ENCODE results near the gene SLC66A2.

Gene SLC66A2

DNA sequence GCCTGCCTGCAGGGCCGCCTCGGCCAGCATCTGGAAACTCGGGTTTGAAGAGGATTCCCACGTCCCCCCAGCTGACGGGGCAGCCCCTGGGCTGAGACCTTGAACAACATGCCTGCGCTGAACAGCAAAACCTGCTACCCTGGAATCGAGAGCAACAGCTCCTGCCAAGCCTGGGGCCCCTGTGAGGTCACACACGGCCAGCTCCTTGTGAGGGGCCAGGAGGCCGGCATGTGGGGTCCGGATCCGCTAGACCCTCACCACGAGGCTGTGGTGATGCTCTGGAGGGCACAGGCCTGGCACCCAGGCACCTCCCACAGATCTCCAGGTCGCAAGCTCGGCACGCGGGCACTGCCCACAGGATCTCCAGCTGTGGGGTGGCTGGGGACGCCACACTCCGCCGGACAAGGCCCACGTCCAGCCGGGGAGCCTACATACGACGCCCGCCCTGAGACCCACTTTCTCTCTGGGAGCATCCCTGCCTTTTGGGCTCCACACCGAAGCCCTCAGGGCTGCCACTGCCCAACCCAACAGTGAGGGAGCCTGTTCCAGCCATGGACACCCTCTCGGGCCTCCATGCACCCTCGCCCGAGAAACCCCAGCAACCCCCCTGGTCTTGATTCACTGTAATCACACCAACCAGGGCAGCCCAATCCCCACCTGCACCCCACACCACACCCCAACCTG lies 34.1 kb downstream of the SLC66A2 start:
- DNase-seq, result no peak

DNA sequence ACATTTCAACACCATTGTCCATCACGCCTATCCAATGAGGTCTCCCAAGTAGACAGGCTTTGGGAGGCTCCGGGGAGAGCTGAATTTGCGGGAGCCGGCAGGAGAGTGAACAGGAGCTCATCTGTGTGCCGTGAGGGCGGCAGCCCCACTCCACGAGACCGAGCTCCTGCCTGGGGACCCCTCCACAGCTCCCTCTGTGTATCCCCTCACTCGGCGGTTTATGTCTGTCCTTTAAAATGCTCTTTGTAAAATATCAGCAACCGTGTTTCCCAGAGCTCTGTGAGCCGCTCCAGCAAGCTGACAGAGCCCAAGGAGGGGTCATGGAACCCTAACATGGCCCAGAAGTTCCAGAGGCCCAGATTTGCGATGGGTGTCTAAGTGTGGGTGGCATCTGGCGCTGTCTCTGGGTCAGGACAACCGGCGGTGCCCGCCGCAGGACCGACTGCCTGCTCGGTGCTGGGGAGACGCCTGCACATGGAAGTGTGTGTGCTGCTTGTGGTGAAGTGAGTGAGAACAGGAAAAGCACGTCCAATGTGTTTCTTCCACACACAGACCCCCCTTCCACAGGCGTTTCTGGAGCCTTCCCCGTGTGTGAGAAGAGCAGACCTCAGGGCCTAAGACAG lies 34.8 kb downstream of the SLC66A2 start:
- no peak for DNase-seq

DNA sequence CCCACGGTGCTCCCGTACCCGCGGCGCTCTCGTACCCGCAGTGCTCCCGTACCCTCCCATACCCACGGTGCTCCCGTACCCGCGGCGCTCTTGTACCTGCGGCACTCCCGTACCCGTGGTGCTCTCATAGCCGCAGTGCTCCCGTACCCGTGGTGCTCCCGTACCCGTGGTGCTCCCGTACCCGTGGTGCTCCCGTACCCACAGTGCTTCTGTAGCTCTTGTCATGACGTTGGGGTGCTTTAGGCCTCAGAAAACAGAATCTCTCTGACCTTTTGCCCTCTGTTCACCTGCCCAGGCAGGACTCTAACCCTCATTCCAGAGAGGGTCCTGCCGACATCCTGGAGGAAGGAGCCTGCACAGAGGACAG lies 35.3 kb downstream of the SLC66A2 start:
- DNase-seq, result no peak

DNA sequence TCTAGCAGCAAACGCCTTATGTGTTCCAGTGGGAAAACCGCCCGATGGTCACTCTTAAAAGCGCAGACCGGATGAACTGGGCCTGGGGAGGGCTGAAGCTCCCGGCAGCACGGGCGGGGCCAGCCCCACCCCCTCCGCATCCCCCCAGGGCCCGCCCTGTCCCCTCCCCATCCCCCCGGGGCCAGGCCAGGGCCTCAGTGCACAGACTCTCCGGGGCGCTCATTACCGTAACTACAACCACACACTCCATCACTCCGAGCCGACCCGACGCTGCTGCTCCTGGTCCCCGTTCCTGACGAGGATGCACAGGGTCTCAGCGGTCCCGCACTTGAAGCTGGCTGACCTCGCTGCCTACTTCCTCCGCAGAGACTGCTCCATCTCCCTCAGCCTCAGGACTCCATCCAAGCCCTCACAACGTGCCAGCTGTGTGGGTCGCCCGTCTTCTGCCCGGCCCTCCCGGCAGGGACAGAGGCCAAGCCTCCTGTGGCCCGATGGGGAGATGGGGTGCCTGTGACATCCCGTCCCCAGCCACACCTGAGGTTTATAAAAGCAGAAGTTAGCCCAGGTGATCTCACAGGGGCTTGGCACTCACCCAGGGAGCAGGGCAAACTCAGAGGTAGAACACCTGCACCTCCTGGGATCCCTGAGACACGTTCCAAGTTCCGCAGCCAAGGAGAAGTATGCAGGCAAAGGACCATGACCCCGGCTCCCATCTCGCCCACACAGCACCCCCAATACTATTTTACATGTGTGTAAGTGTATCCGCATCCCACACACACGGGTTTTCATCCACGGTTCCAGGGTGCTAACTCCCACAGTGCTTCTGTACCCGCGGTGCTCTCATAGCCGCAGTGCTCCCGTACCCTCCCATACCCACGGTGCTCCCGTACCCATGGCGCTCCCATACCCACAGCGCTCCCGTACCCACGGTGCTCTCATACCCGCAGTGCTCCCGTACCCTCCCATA lies 36.0 kb downstream of the SLC66A2 start:
- DNase-seq, result no peak

DNA sequence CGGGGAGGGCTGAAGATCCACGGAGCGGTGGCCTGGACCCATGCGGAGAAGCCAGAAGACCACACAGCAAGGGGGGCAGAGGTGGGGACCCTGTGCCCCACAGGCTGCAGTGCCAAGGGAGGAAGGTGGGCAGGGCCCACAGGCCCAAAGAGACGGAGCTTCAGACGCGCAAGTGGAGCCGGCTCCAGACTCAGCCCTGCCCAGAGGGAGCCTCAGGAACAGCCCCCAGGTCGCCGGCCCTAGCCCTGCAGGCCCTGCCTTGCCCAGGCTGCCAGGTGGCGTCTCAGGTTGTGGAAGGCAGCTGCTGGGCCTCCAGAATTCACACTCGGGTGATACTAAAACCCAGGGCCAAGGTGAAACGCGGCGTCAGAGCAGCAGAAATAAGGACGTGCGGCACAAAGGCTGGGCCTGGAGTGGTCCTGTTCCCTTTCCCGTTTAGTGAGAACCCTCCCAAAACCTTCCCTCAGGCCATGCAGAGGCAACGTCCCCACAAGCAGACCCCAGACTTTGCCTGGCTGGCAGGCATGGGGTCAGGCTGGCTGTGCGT lies 36.8 kb downstream of the SLC66A2 start:
- DNase-seq, result no peak

DNA sequence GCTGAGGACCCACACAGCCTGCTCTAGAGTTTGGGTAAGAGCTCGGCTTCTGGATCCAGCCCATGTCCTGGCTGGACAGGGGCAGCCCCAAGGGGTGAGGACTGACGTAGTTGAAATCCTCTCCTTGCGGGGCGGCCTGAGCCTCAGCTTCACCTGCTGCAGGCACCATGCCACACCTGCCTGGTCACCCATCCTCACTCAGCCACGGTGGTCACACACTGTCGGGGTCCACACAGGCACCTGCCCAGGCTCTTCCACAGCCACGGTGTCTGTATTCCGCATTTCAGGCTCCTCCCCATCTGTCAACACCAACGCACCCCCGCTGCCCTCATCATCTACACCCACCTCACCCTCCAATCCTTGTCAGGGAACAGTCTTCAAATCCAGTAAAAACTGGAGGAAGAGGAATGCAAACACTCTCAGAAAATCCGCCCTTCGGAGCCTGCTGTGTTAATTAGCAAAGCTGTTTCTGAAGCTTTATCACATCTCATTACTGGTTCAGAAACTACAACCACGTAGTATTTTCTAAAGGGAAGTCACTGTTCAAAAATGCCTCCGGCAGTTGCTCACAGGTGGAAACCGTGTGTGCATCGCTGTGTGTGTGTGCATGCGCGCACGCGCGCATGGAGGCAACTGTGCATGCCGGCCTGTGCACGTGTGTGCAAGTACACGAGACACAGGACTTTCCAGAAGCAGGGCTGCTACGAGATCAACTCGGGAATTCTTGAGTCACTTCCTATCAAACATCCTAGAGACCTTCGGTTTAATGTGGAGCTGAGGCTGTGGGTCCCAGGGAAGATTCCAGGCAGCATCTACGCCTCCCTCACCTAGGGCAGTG lies 38.2 kb downstream of the SLC66A2 start:
- no peak for DNase-seq

DNA sequence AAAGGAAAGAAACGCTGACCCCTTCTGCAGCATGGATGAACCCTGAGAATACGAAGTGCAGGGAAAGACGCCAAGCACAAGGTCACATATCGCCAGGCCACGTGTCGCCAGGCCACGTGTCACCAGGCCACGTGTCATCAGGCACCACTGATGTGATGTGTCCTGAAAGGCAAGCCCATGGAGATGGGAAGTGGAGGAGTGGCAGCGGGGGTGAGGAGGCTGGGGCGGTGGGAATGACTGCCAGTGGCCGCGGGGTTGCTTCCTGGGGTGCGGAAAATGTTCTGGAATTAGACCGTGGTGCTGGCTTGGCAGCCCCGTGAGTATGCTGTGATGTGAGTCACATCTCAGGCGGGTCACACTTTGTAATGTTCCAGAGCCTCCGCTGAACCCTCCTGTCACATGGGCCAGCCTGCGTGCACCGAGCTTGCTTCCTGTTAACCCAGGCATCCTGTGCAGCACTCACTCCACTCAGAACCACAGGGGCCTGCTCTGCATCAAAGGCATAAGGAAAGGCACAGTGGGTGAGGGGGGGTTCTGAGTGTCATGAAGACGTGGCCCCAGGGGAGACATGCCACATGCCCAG lies 39.0 kb downstream of the SLC66A2 start:
- DNase-seq, result no peak

DNA sequence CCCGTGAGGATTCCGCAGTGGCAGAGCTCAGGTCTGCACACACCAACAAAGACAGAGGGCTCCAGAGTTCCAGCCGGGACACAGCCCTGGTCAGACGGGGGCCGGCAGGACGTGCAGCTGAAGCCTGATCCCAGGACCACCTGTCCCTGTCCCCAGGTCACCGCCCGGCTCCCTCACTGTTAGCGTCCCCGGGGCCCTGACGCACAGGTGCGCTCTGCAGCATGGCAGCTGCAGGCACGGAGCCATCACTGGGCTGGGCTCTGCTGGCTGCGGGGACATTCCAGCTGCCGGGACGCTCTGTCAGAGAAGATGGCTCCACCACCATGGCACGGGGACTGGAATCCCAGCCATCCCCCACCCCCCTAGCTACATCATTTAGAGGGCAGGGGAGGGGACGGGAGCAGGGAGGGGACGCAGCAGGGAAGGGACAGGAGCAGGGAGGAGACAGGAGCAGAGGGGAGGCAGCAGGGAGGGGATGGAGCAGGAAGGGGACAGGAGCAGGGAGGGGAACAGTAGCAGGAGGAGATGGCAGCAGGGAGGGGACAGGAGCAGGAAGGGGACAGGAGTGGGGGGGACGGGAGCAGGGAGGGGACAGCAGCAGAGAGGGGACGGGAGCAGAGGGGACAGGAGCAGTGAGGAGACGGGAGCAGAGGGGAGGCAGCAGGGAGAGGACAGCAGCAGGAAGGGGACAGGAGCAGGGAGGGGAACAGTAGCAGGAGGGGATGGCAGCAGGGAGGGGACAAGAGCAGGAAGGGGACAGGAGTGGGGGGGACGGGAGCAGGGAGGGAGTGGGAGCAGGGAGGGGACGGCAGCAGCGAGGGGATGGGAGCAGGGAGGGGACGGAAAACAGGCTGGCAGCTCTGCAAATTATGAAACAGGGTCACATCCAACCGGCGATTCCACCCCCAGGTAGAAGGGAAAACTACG lies 39.8 kb downstream of the SLC66A2 start:
- DNase-seq, result peak; percentile 58

DNA sequence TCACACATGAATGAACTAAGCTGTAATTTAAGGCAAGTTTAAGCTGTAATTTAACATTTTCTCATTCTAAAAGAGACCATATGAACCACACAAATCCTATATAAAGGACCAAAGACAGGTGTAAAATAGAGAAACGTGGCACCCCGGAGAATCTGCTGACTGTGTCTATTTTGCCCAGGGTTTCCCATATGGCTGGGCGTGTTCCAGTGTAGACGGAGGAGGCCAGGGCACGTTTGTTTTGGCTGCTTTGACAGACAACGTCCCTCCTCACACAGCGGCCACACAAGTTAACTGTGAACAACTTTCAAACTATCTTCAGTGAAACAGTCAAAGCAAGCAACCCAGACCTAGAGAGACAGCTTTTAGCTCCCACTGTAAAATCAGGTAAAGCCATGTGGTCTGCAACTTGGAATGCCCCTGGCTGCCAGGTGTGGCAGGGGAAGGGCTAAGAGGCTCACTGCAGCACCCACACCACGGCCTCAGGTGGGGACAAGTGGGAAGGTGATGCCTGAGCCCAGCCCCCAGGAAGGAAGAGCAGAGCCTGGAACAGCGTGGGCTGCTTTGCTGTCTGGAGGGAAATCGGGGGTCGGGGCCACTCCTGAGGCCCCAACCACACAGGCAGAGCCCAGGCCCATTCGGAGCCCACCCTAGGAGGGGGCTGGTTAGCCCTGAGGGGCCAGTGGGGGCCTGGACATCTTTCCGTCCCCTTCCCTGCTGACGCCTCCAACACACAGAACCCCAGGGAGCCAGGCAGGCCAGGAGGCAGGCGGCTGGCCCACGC lies 40.7 kb downstream of the SLC66A2 start:
- DNase-seq, result no peak

DNA sequence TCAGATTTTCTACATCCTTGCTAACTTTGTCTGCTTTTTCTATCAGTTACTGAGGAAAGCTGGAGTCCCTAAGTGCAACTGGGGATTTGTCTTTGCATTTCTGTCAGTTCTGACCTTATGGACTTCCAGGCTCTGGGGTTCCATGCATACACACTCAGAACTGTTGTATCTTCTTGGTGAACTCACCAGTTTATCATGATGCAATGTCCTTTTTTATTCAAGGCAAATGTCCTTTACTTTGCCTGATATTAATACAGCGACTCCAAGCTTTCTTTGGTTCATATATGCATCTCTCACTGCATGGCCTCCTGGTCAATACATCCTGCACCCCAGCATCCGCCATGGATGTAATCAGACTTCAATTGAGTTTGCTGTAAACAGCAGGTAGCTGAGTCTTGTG lies 44.7 kb downstream of the SLC66A2 start:
- DNase-seq, result no peak

DNA sequence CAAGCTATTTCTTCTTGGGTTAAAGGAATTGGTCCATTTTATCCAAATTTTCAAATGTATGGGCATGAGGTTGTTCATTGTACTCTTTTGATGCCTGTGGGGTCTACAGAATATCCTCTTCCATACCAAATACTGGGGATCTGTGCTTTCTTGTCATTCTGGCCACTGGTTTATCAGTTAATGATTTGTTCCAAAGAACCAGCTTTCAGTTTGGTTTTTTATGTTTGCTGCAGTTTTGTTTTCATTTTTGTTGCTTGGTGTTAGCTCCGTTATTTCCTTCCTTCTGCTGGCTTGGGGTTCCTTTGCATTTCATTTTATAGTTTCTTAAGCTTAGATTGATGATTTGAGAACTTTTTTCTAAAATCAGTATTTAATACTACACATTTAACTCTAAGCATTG lies 45.5 kb downstream of the SLC66A2 start:
- no peak for DNase-seq

DNA sequence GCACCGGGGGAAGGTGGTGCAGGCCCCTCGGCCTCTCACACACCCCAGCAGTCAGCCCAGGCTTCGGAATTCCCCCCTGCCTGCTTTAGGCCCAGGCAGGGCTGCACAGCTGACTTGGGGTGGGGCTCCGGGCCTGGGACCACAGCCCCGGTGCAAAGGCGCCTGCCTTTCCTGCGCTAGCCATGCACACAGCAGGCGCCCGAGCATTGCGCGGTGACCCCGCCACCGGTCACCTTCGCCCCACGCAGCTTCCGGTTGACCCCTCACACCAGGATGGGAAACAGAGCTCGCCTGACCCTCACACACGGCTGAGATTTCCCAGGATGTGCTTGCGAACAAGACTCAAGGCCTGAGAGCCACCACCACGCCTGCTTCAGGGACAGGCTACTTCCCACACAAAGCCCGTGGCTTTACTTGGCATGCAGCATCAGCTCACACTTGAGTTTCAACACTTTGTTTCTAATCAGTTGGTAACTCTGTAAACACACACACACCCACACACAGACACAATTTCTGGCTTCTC lies 46.0 kb downstream of the SLC66A2 start:
- DNase-seq, result no peak

DNA sequence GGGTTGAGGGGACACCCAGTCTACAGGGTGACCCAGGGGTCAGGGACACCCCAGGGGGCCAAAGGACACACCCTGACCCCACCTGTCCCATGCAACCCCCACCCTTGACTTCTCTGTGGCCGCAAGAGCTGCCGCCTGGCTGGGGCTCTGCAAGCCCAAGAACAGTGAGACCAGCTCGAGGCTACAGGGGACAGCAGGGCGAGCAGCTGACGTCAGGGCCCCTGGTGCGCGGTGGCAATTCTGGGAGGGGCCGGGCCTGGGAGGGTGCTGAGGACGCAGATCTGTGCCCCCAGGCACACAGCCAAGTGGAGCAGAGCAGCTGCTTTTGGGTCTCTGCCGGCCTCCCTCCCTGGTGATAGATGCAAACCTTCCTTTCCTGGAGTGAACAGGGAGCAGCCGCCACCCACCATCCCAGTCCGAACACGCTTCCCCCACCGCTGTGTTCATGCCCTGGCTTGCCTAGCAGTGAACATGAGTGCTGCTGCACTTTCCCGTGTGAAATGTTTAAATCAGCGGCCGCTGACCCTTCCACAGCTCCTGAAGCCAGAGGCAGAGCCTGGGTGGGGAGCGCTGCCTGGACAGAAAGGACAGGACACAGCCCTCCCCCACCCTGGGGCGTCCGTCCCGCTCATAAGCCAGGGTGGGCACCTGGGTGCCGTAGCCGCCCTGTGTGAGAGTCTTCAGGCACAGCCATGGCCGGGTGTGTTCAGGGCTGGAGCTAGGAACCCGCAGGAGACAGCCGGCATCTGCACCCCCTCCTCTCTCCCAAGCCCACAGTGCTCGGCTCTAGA lies 46.9 kb downstream of the SLC66A2 start:
- no peak for DNase-seq

DNA sequence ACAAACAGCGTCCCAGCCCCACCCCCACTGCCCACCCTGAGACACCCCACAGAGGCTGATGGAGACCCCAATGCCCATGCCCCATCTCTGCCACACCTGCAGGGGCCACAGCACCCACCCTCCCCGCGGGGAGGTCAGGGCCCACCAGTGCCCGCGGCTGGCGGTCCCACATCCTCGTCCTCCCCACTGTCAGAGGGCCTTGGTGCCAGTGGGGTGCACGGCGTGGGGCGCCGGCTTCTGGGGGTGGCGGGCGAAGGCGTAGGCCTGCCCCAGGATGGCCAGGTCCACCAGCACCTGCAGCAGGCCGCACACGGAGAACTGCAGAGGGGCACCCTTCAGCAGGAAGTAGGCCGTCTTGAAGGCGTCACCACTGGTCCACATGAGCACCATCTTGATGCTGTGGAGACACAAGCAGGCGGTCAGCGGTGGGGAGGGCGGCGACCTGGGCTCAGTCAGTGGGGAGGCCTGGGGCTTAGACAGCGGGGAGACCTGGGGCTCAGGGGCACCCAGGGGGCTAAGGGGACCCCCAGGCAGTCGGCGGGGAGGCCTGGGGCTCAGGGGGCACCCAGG lies 47.6 kb downstream of the SLC66A2 start:
- no peak for DNase-seq

DNA sequence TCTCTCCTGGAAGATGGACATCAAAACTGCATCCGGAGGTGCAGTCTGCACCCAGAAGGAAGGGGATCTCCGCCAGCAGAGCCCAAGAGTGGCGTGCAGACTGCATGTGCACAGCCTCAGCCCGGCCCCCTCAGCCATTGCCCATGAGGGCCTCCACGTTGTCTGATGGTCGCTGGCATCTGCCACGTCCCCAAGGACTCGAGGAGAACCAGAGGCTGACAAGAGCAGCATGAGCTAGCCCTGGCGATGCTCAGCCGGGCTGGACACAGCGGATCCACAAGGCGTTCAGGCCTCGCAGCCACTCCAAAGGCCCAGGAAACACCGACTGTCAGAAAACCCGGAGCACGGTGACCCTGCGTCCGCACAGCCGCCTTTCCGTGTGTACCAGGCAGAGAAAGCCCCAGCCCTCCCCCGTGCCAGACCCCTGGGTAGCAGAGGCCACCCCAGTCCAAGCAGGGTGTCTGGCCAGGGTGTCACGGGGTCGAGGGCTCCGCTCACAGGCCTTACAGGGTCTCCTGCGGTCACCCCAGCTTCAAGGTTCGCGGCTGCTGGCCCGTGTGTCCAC lies 48.3 kb downstream of the SLC66A2 start:
- no peak for DNase-seq

DNA sequence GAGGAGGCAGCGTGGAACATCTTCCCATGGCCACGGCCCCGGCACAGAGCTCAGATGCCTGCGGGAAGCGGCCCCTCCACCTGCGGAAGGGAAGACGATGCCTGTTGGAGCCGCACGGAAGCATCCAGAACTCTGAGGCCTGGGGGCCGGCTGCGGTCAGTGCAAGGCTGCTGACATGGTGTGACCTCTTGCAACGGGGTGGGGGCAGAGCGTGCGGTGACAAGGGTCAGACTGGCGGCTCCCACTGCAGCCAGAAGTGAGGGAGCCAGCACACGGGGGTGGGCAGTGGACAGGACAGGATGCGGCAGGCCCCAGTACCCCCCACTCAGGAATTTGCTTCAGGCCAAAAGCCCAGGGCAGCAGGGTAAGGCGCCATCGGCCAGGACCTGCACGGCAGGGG lies 48.8 kb downstream of the SLC66A2 start:
- DNase-seq, result no peak

DNA sequence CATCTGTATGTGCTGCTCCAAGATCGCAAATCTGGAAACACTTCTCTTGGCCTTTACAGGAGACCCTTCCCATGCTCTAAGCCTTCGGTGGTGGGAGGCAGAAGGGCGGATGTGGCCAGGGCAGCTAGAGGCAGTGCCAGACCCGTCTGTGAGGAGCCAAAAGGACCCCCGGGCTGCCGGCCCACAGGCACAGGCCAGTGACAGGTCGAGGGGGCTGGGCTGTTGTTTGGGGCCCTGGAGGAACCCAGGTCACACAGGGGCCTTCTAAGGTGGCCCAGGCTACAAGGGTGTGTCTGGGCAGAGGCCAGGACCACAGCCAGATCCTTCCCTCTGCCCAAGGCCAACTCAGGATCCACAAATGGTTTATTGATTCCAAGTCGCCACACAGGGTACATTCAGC lies 49.4 kb downstream of the SLC66A2 start:
- no peak for DNase-seq

DNA sequence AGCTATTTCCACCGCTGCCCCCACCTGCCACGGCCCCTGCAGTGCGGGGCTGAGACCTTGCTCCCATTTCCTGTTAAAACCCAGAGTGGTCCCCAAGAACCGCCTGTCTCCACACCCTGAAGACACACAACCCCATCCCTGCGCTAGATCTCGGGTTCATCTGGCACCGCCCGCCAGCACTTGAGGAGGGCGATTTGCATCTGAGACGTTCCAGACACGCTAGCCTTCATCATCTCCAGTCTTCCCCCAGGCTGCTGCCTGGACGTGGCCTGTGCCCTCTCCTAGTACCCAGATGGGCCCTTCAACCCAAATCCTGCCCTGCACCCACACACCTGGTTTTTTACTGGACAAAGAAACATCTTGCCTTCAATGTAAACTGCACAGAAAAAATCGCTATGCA lies 49.8 kb downstream of the SLC66A2 start:
- no peak for DNase-seq

Measured in retina (tissue), 1 donor.